Measurements from ENCODE around the gene PHLPP1. TPM values are rescaled to one million over a fixed set of nuclear protein-coding genes. Genes with fewer than 3 reads are reported as not detected.

Gene PHLPP1
- total and polyA plus RNA-seq, 2 of the 13 experiments (the other 11 are each of a cell fraction or from before 2014, with no cell fraction given) = 9.8 to 18.5 TPM

GRCh38 chr18:62714671-62715435, 488 bp upstream of the PHLPP1 start (continued):
- TF ChIP-seq POGK (CRISPR knock-in tag; conservative IDR thresholded peaks at IDR 0.05) = no peak
- TF ChIP-seq RBFOX2 (IDR thresholded peaks at IDR 0.05; ENCODE audit: low read depth, low read length) = no peak
- TF ChIP-seq ZSCAN30 (CRISPR knock-in tag; IDR thresholded peaks at IDR 0.05) = no peak
- TF ChIP-seq ZBTB34 (CRISPR knock-in tag; IDR thresholded peaks at IDR 0.05) = no peak
- TF ChIP-seq ZNF768 (CRISPR knock-in tag; IDR thresholded peaks at IDR 0.05) = no peak
- no peak for TF ChIP-seq ZNF569 (CRISPR knock-in tag; IDR thresholded peaks at IDR 0.05; ENCODE audit: borderline replicate concordance)
- no peak for TF ChIP-seq GABPA (IDR thresholded peaks at IDR 0.05; ENCODE audit: low read depth, low read length)
- TF ChIP-seq GABPA (CRISPR knock-in tag; IDR thresholded peaks at IDR 0.05; ENCODE audit: low read depth) = peak; percentile 70
- TF ChIP-seq EP300 (IDR thresholded peaks at IDR 0.05; ENCODE audit: low read depth in 2 of 2, low read length in 2 of 2) = no peak
- TF ChIP-seq EP300 (CRISPR knock-in tag; IDR thresholded peaks at IDR 0.05; ENCODE audit: borderline replicate concordance) = no peak
- no peak for TF ChIP-seq ADNP (CRISPR knock-in tag; IDR thresholded peaks at IDR 0.05)
- no peak; the same call in 1 of the 2 replicates for TF ChIP-seq KAT7 (CRISPR knock-in tag; IDR thresholded peaks at IDR 0.05; ENCODE audit: borderline replicate concordance)
- TF ChIP-seq KDM4B (CRISPR knock-in tag; IDR thresholded peaks at IDR 0.05) = no peak
- TF ChIP-seq KLF15 (CRISPR knock-in tag; IDR thresholded peaks at IDR 0.05; ENCODE audit: borderline replicate concordance) = no peak
- peak; percentile 21; the same call in 1 of the 2 replicates for TF ChIP-seq ZNF335 (CRISPR knock-in tag; IDR thresholded peaks at IDR 0.05)
- TF ChIP-seq MYC (CRISPR knock-in tag; IDR thresholded peaks at IDR 0.05; ENCODE audit: borderline replicate concordance) = peak; percentile 60; the same call in 1 of the 2 replicates
- TF ChIP-seq FOSL1 (CRISPR knock-in tag; IDR thresholded peaks at IDR 0.05; ENCODE audit: borderline replicate concordance) = no peak
- no peak for TF ChIP-seq ZNF326 (CRISPR knock-in tag; IDR thresholded peaks at IDR 0.05; ENCODE audit: borderline replicate concordance)
- no peak for TF ChIP-seq ZNF138 (CRISPR knock-in tag; IDR thresholded peaks at IDR 0.05; ENCODE audit: low read depth)
- TF ChIP-seq PITX1 (CRISPR knock-in tag; IDR thresholded peaks at IDR 0.05) = peak; percentile 47; the same call in 1 of the 2 replicates
- TF ChIP-seq XRCC5 (optimal IDR thresholded peaks at IDR 0.05; ENCODE audit: low read length) = no peak
- TF ChIP-seq HES4 (CRISPR knock-in tag; IDR thresholded peaks at IDR 0.05; ENCODE audit: borderline replicate concordance) = no peak
- TF ChIP-seq ZNF598 (CRISPR knock-in tag; IDR thresholded peaks at IDR 0.05; ENCODE audit: borderline replicate concordance) = peak; percentile 80; the same call in 1 of the 2 replicates
- TF ChIP-seq ZNF446 (CRISPR knock-in tag; IDR thresholded peaks at IDR 0.05) = no peak
- TF ChIP-seq ZNF10 (CRISPR knock-in tag; IDR thresholded peaks at IDR 0.05; ENCODE audit: borderline replicate concordance, low read depth) = no peak
- no peak; the same call in 1 of the 2 replicates for TF ChIP-seq ZFP36L2 (CRISPR knock-in tag; IDR thresholded peaks at IDR 0.05)
- no peak for TF ChIP-seq ATF3 (CRISPR knock-in tag; IDR thresholded peaks at IDR 0.05)
- TF ChIP-seq DDIT3 (CRISPR knock-in tag; IDR thresholded peaks at IDR 0.05) = no peak
